Stimulated activated CD8-positive, alpha-beta memory T cell treated with anti-CD3 and anti-CD28 coated beads, Interleukin-12 subunit alpha, Interleukin-12 subunit beta, amount 100 ng/mL, for 24 hours (primary cell): ENCODE results near the gene ADAM22.

Experiments used
- DNase-seq: peaks from one replicate; pipeline ENCODE4 v3.0.0-alpha.2; 2020; ENCODE audit errors: extremely low read depth

Gene ADAM22

DNA sequence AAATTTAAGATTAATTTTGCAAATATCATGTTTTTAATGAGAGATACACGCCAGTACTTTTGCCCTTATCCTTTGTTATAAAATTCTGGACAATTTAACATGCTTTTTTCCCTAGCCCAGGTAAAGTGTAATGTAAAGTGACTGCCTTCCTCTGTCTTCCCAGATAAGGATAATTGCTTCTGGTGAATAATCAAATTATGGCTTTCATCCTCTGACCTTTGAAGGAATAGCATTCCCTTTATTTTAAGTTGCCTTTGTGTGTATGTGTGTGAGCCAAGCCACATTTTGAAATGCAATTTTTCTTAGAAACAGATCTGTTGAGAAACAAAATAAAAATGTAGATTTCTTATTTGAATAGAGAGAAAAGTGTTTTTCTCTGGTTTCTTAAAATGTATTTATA lies 107.5 kb downstream of the ADAM22 start:
- DNase-seq, result no peak

GRCh38 chr7:88042157-88042556 lies 108.1 kb downstream of the ADAM22 start:
- no peak for DNase-seq

DNA sequence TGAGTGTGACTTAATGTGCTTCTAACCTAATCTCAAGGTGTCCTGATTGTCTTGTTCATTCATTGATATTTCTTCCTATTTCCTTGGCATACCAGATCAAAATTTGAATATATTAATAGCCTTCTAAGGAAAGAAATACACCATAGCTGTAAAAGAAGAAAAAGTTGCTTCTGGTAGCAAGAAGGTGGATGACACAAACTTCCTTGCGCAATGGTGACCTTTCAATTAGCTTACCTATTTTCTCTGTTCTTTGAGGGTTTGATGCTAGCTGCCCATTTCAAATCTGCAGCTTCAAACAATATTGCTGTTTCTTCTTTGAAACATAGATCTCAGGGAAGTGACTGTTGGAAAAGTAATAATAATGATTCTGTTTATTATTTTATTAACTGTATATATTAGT lies 108.8 kb downstream of the ADAM22 start:
- DNase-seq, result no peak

- DNase-seq, result no peak
Measured at GRCh38 chr7:88044069-88044468, 110.0 kb downstream of the ADAM22 start.

DNA sequence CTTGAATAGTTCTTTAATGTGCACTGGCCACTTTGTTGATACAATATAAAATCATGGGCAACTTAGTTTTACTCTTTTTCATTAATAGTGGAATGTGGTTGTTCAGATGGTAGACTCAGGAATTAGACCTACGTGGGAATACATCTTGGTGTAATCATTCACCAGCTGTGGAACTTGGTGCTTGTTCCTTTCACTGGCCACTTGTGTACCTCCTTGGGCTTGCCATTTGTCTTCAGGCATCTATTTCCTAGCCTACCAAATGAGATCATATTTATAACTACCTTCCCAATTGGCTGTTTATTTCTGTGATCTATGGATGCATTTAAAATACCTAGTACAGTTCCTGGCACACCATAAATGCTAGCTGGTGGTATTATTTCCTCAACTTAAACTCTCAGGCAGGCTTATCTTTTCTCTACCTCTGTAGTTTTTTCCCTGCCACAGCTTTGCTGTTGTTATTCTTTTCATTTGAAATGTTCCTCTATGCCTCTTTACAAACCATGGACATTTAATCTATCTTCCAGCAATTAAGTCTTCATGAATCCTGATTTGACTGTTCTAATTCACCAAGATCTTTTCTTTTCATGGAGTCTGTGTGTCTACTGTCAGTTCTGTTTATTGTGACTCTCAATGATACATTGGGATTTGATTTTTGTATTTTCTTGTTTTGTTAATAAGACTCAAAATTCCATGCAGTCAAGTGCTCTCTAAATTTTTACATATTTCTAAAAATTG lies 113.0 kb downstream of the ADAM22 start:
- DNase-seq, result no peak

- no peak for DNase-seq
Measured at GRCh38 chr7:88057655-88058054, 123.6 kb downstream of the ADAM22 start.

DNA sequence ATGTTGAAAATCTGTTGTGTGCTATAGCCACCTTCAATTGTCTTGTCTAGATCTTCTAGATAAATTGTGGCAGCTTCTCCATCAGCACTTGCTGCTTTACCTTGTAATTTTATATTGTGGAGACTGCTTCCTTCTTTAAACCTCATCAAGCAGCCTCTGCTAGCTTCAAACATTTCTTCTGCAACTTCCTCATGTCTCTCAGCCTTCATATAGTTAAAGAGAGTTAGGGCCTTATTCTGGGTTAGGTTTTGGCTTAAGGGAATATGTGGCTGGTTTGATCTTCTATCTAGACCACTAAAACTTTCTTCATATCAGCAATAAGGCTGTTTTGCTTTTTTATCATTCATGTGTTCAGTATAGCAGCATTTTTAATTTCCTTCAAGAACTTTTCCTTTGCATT lies 128.2 kb downstream of the ADAM22 start:
- DNase-seq, result no peak

DNA sequence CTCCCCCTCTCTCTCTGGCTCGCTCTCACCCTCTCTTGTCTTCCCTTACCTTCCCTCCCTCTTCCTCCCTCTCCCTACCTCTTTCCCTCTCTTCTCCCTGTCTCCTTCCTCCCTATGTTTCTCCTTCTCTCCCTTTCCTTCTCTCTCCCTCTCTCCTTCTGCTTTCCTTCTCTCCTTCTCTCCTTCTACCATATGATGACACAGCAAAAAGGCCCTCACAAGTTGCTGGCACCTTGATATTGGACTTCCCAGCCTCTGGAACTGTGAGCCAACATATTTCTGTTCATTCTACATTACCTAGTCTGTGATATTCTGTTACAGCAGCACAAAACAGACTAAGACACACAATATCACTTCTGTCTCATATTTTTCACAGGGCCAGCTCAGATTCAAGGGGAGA lies 135.0 kb downstream of the ADAM22 start:
- DNase-seq, result no peak

GRCh38 chr7:88071994-88072714 lies 138.1 kb downstream of the ADAM22 start:
- DNase-seq, result no peak

DNA sequence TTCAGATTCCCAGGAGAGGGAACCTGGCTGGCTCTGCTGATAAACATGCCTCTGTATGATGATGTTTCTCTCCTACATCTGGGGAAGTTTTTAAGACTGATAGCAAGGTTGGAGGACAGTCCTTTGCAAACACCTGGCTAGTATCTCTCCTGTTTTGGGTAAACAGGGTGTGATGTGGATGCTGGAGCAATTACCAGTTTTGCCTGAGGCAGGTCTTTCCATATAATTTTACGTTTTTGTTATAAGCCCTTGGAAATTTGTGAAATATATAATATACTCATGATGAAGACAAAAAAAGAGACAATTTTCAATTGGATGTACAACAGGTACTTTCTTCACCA lies 138.6 kb downstream of the ADAM22 start:
- DNase-seq, result no peak

- no peak for DNase-seq
Measured at GRCh38 chr7:88073626-88074025, 139.6 kb downstream of the ADAM22 start.

DNA sequence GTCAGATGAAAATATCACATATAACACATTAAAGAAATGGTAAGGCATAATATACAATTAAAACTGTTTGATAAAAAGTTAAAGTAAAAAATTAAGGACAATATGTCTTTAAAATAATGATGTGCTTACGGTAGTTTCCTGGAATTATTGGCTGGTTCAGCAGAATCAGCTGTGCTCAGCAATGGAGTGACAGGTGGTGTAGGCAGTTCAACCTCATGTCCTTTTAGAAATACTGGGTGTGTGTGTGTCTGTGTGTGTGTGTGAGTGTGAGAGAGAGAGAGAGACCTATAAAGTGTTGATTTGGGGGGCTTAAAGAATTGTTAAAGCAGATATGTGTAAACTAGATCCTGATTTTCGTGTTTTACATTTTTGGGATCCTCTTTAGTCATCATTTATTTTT lies 141.2 kb downstream of the ADAM22 start:
- DNase-seq, result no peak

DNA sequence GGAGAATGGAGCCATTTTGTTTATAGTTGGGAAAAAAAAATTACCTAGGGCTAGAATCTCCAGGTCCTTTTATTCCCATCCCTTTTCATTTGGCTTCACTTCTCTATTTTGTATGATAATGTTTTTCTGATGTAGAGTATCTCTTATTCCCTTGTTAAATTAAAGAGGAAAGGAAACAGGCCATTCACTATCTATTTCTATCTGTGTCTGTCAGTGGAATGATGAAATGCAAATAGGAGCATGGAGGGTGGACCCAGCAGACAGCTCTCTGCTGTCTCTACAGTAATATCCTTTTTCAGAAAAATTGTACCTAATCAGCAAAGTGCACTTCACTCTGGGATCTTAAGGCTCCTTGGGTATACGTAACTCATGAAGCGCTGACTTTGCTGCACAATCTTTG lies 149.8 kb downstream of the ADAM22 start:
- no peak for DNase-seq

DNA sequence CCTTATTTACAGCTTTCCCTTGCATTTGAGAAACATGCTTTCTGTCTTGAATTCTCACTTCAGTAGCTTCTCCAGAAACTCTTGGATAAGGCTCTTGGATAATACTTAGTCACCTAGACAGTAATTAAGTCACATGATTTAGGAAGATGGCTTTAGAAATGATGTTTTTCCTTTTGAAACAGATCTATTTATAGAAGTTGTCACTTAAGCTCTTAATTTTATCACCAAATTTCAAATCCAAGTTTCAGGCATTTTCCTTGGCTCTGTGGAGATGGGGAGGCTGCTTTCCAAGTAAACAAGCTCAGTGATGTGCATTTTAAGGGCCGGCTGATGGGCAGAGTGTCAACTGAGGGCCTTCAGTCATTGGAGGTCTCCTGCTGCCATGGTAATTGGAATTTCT lies 155.5 kb downstream of the ADAM22 start:
- no peak for DNase-seq

GRCh38 chr7:88090240-88090639 lies 156.2 kb downstream of the ADAM22 start:
- no peak for DNase-seq

GRCh38 chr7:88090671-88091070 lies 156.6 kb downstream of the ADAM22 start:
- no peak for DNase-seq

GRCh38 chr7:88091988-88092675 lies 158.1 kb downstream of the ADAM22 start:
- DNase-seq, result no peak

GRCh38 chr7:88092676-88092999 lies 158.6 kb downstream of the ADAM22 start:
- no peak for DNase-seq

DNA sequence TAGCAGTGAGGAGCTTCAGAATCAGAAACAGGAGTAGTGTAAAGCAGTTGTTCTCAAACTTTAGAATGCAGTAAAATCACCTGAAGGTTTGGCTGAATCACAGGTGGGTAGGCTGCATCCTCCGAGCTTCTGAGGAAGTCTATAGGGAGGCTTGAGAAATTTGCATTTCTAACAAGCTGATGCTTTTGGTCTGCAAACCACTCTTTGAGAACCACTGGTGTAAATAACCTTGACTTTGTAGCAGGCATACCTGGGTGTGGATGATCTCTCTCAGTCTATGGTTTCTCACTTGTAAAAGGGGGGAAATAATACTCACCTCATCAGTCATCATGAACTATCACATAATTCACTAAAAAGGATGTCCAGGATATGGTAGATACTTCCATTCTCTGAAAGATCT lies 167.7 kb downstream of the ADAM22 start:
- no peak for DNase-seq

- no peak for DNase-seq
Measured at GRCh38 chr7:88102675-88103074, 168.6 kb downstream of the ADAM22 start.

- DNase-seq, result no peak
Measured at GRCh38 chr7:88104732-88105131, 170.7 kb downstream of the ADAM22 start.

GRCh38 chr7:88105231-88105630 lies 171.2 kb downstream of the ADAM22 start:
- no peak for DNase-seq

GRCh38 chr7:88106434-88106833 lies 172.4 kb downstream of the ADAM22 start:
- DNase-seq, result no peak
